Panc1 (cell line): Measurements from ENCODE around the gene PHACTR2.

Experiments used
- CTCF ChIP-seq: fragments of 450-650 bp; IDR thresholded peaks from 2 replicates; pipeline ENCODE4 v1.5.1; 2017; ENCODE audit warnings: mild to moderate bottlenecking
- SIN3A ChIP-seq: IDR thresholded peaks from 2 replicates; pipeline ENCODE4 v1.6.1; 2012; ENCODE audit warnings: low read depth, mild to moderate bottlenecking, low read length, moderate library complexity, borderline replicate concordance; ENCODE audit not compliant: insufficient read depth

GRCh38 chr6:143629104-143630080 is 48.4 kb upstream of the PHACTR2 start:
- TF ChIP-seq CTCF (no peak), SIN3A (no peak)
